GM21423 (cell line): ENCODE data around the gene C11orf21.

Source experiments
- ATAC-seq: cut with Tn5 transposase; IDR thresholded peaks from one replicate; pipeline ENCODE4 v1.9.1; 2021; ENCODE audit warnings: mild to moderate bottlenecking, moderate library complexity; ENCODE audit not compliant: unreplicated experiment

The C11orf21 gene

DNA sequence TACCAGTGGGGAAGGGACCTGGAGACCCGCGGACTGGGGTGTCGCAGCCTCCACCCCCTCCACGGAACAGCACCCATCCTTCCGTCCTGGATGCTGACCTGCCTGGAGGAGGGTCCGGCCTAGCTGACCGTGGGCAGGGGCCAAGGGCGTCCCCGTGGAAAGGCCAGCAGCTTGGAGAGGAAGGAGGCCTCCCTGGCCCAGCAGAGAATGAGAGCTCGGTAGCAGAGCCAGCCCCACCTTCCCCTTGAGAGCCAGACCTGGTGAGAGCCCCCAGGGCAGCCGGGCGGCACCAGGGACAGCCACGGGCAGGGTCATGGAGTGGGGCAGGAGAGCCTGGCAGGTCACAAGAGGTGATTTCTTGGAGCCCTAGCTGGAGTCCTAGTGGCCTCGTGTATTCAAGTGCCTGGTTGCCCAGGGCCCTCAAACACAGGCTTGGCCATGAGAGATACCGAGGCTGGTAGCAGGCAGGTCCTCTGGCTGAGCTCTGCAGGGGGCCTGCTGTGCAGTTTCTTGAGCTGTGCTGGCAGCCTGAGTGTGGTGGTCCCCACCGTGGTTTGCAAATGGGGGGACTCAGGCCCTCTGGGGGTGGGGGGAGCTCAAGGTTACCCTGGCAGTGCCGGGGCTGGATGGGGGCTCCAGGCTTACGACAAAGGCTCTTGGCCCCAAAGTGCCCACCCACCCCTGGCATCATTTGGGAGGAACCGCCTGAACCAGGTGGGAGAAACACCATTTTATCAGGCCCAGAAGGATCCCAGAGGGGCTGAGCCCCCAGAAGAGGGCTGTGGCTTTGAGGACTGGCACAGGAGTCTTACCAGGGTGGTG lies 7.7 kb upstream of the C11orf21 start:
- no peak for ATAC-seq

DNA sequence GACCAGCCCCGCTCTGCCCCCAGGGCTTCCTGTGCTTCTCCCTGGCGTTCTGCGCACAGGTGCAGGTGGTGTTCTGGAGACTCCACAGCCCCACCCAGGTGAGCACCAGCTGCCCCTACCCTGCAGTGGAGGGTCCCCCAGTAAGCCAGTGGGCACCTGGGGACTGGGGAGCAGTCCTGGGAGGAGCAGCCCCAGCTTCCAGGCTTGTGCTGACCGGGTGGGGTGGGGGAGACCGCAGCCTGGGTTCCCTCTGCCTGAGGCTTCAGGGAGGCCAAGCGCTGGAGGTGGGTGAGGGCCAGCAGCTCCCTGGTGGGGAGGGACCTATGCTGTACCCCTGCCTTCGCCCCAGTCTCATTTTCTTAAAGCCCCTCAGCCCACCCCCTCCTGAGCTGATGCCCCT lies 7.0 kb upstream of the C11orf21 start:
- ATAC-seq: no peak

DNA sequence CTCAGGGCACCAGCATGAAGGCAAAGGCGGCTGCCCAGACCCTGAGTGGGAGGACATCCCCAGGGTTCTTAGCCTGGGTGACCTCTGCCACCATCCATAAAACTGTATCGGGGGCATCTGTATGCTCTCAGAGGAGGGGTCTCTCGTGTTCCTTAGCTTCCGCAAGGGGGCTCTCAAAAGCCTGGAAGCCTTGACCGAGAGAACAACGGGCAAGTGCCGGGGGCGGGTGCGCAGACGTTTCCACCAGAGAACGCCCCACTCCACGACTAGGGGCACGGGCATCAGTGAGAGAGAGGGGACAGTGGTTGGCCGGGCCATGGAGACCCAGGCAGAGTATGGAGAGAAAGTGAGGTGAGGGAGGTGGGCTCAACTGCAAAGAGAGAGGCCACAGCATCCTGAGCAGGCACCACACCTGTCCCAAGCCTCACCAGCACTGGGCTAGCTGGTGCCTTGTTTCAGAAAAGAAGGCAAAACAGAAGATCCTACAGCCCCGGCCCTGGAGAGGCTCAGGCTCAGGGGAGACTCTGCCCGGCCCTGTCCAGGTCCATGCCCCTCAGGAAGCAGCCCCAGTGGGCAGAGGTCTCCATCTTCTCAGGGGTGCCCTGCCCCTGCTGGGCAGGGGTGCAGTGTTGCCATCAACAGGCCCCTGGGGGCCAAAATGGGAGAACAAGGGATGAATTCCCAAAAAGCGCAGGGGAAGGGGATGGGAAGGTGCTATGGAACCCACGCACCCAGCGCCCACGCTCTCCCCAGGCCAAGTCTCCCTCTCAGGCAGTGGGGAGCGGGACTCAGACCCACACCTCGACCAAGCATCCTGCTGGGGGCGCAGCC lies 6.0 kb upstream of the C11orf21 start:
- ATAC-seq: no peak

DNA sequence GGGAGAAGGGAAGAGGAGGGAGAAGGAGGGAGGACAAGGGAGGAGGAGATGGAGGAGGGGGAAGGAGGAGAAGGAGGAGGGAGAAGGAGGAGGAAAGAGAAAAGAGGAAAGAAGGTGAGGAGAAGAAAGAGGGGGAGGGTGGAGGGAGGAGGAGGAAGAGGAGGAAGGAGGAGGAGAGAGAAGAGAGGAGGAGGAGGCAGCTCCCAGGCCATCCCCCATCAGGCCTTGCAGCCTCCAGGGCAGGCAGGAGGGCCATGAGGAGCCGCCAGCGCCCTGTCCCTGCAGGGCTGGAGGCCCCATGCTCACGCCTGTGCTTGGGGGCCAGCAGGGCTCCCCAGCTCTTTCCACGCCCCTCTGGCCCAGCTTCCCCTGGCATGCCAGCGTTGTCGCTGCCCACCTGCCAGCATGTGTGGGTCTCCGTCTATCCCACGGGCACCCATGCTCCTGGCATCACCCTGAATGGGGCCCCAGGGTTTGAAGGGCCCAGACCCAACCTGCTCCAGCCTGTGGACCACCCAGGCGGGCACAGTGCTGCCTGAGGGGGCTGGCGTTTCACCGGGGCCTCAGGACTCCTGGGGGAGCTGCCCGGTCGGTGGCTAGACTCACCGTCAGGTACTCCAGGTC lies 5.3 kb upstream of the C11orf21 start:
- ATAC-seq: no peak

DNA sequence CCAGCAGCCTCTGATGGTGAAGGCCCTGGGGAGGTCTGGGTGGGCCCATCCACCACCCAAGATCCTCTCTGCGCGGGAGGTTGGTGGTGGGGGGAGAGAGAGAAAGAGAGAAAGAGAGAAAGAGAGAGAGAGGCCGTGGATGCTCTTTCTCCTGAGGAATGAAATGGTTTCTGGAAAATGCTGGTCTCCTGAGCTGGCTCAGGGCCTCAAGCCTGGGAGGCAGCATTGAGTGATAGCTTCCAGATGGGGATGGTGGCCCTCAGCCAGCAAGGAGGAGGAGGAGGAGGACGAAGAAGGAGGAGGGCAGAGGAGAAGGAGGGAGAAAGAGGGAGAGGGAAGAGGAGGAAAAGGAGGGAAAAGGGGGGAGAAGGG lies 4.7 kb upstream of the C11orf21 start:
- ATAC-seq: no peak

DNA sequence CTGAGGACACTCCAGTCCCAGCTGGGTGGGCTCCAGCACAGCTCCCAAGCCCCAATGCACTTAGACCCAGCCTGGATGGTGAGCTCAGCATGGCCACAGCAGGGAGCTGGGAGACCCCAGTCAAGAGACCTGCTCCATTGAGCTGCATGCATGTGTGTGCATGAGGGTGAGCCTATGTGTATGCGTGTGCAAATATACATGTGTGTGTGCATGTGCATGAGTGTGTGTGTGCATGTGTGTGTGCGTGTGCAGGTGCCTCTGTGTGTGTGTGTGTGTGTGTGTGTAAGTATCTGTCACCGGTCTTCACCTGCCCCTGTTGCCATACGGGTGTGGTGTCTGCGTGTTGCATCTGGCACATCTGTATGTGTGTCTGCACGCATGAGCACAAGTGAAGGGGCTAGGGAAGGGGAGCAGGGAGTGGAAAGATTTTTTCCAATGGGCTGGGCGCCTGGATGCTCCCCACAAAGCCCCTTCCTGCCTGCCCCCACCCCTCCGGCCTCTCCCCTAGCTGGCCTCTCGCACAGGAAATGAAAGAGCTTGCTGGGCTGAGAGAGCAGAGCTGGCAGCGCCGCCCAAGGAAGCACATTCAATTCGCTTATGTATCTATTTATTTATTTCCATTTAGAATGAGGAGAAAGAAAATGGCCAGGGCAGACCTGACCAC lies 4.2 kb upstream of the C11orf21 start:
- ATAC-seq: no peak

DNA sequence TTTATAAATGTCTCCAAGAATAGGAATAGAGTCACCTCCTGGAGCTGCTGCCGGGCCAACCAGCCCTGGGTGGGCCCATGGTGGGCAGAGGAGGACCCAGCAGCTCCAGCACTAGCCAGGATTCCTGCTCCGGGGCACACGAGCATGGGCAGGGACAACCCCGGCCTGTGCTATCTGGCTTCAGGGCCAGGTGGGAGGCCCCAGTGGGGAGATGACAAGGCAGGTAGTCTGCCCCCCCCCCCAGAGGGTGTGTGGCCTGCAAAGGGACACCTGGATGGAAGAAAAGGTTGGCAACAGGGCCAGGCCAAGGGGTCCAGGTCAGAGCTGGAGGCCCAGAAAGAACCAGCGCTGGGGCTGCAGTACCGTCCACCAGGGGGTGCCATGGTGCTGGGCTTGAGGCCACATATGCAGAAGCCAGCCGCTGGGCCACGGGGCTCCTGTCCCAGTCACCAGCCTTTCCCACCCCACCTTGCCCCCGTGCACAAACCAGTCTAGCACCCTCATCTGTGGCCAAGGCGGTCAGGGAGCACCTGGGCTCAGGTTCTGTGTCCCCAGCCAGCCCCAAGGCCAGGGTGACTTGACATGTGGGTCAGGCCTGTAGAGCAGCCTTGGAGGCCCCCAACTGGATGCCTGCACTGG lies 3.5 kb upstream of the C11orf21 start:
- ATAC-seq: no peak

DNA sequence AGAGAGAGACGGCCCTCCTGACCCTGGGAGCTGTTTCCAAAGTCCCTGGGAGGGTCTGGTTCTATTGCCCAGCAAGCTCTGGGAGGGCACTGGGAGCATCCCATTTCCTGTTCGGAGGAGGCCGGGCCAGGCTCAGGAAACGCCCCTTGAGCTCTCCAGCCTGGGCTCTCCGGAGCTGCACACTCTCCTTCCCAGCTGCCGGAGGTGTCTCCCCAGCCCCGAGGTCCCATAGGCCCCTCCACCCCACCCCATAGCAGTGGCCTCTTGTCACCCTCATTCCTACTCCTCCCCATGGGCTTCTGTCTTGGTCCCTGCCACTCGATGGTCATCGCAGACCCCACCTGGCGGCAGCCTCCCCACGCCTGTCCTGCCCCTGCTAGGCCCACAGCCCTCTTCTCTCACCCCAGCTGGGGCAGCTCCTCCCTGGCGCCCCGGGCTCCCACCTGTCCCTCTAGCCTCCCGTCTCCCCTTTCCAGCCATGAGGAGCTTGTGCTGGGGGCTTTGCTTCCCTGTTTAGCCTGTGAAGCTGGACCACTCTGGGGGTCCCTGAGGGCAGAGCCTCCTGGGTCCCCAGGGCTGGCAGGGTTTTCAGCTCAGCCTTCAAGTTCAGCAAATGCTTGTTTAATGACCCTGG lies 2.9 kb upstream of the C11orf21 start:
- ATAC-seq: no peak

DNA sequence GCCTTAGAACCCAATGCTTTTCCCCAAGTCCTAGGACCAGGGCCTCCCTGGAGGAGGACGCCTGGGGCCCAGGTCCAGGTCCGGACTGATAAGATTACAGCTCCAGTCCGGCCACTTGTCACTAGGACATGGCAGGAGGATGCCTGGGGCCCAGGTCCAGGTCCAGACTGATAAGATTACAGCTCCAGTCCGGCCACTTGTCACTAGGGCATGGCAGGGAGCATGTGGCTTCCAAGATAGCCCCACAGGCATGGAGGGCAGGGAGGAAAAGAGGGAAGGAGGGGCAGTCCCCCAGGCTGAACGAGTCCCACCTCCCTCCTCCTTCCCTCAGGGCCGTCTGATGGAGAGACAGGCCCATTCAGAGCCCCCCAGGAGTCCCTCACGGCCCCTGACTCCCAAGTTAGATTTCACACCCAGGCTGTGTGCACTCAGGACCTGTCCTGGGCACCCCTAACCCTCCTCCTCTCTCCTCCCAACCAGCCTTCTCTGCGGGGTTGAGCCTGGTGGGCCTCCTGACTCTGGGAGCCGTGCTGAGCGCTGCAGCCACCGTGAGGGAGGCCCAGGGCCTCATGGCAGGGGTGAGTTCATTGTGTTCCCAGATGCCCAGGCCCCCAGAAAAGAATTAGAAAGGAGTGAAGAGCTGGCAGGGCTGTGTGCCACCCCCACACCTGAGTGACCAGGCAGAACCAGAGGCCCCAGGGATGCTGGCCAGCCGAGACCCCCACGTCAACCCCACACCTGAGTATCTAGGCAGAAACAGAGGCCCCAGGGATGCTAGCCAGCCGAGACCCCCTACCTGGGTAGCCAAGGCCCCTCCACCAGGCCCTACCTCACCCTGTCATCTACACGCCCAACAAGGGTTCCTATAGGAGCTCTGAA lies 2.1 kb upstream of the C11orf21 start:
- no peak for ATAC-seq

DNA sequence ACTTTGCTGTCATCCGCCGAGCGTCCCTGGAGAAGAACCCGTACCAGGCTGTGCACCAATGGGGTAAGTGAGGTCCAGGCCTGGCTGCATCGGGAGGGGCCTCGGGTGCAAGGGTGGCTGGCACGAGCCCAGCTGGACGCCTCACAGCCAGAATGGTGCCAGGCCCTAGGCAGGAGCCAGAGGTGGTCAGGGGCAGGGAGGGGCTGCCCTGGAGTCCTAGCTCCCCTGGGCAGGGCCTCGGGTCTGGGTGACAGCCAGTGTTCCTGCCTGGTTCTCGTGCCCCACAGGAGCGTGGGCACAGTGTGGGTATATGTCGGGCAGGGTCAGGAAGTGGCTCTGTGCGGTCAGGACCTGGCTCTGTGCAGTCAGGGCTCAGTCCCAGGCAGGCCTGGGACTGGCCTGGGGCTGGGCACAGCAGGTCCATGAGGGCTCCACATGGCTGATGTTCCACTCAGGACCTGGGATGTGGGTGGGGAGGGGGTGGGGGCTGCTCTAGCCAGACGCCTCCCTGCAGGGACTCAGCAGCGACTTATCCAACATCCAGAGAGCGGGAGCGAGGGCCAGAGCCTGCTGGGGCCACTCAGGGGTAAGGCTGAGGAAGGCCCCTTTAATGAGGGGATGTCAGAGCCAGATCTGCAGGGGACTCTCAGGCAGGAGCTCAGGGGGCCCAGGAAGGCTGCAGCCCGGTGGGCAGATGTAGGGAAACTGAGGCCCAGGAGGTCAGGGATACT lies 1.3 kb upstream of the C11orf21 start:
- ATAC-seq: no peak

DNA sequence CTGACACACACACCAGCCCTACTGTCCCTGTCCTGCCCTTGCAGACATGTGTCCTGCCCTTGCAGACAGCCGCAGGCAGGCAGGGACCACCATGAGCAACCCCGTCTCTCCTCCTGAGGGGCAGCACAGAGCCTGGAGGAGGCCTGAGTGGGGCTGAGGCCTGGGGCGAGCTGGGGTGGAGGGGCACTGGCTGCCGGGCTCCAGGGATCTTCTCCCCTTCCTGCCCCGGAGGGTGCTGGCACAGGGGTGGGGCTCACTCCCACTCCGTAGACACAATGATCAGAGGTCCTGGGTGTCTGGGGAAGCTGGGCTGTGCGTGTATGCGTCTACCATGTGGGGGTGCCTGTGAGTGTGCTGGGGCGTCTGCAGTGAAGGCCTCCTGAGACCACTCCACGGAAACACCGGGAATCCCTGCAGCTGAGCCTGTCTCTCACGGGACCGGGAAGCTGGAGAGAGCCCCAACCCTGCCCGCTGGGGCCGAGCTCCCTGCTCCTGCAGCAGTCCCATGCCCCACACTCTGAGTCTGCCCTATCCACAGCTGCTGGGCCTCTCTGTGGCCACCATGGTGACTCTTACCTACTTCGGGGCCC lies 683 bp upstream of the C11orf21 start:
- ATAC-seq: peak; percentile 14

DNA sequence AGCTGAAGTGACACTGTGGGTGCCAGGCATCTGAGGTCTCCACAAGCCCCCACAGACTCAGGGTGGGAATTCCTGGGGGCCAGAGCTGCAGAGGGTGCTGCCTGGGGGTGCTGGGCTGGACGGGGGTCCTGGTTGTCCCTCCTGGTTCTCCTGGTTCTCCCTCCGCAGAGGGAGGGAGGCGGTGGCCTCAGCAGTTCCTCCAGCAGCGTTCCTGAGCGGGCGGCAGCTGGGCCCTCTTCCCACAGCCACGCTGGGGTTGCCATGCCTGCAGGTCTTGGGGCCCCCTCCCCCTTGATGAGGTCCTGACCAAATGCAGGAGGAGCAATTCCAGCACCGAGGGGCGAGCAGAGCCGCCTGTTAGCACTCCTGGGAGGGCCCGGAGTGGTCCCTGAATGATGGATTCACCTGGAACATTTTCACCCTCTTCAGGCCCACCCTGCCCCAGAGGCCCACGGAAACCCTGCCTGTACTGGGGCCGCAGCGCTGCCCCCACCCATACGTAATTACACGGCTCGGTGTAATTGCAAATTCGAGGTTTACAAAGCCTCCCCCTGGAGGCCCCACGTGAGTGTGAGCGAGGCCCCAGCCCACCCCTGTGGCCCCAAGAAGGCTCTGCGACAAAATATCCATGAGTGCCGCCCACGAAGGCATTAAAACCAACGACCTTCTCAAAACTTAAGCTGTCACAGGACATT lies 635 bp downstream of the C11orf21 start:
- no peak for ATAC-seq

DNA sequence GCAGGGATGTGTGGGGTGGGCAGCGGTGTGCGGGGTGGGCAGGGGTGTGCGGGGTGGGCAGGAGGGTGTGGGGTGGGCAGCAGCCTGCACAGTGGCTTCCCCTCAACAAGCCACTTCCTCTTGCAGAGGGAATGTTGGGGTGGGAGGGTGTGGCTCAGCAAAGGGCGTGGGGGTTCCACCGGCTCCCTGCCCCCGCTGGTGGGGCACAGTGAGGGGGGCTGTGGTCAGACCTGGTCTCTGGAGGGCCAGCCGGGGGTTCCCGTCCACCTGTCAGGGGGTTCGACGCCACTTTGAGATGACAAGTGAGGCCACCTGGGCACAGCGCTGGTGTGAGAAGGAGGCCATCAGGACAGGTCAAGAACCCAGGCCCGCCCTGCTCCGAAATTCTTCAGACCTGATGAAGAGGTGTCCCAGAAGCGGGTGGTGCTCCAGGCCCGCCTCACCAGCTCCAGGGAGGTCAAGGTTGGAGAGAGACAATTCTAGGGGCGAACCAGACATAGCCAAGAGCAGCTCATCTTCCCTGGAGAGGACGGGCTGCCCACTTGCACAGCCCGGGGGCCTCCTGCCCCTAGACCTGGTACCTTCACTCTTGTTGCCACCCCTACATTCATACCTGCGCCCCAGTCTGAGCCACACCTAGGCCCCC lies 1.3 kb downstream of the C11orf21 start:
- ATAC-seq: no peak

DNA sequence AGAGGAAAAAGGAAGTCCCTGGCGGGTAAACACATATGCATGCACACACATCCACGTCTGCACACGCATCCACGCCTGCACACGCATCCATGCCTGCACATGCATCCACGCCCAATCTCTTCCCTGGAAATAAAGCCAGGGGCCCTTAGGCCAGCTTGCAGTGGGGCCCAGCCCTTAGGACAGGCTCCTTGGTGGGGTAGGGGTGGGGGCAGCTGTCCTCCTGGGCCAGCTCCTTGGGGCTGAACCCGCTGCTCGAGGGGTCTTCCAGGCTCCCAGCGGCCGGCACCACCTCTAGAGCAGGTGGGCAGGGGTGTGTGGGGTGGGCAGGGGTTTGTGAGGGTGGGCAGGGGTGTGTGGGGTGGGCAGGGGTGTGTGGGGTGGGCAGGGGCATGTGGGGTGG lies 1.9 kb downstream of the C11orf21 start:
- ATAC-seq: no peak

DNA sequence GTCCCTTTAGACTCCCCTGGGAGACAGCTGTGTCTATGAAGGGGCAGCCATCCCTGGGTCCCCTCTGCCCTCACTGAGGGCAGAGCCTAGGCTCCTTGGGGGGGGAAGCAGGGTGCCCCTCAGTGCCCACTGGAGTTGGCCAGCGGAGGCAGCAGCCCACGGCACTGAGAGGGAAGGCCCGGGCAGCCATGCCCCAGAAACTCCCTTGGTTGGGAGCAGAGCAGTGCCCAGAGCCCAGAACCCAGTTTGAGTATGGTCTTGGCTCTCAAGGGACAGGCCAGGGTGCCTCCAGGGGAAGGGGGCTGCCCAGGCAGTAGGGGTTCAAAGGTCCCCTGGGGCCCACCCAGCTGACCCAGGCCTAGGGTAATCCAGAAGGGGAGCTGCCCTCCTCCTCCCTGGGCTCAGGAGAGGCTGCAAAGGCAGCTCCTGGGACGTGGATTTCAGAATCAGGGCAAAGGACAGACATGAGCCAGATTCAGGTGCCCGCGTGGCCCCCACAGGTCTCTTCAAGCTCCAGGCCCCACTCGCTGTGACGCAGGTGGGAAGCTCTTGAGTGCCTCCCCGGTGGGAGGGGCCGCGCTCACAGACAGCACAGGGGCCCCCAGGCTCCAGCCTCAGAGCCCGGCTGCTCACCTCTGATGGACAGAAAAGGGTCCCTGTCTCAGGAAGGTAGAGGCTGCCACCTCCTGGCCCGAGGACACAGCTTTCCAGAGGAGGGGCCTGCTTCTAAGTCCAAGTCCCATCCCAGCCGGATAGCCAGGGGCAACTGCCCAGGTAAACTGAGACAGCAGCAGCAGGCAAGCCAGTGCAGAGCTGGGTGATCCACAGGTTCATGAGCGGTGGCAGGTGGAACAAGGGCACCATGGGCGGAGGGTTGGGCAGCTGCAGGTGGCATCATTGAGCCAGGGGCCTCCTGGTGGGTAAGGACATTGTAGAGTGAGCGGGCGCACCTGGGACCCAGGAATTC lies 2.6 kb downstream of the C11orf21 start:
- no peak for ATAC-seq
